GM12865 (cell line): ENCODE data around the gene RANBP1.

Experiments
- DNase-seq: peaks from one replicate; pipeline ENCODE4 v3.0.0; 2010; ENCODE audit warnings: low read depth
- H3K4me3 ChIP-seq: 2 replicates; pipeline ENCODE4 v1.5.1; 2011; ENCODE audit warnings: mild to moderate bottlenecking, low read depth, low read length, control low read depth
- CTCF ChIP-seq: IDR thresholded peaks from 2 replicates; pipeline ENCODE4 v1.5.1; 2011; ENCODE audit warnings: low read length, control low read depth, low read depth, inconsistent platforms; ENCODE audit not compliant: insufficient read depth; ENCODE audit errors: missing control alignments

Gene RANBP1

GRCh38 chr22:20109411-20110358 lies 6.2 kb upstream of the RANBP1 start:
- H3K4me3 ChIP-seq: no peak overlapping the region
- no peak for TF ChIP-seq CTCF
- no peak for DNase-seq

- H3K4me3 ChIP-seq: no peak overlapping the region
- no peak for DNase-seq
- no peak for TF ChIP-seq CTCF
Measured at GRCh38 chr22:20110359-20110985, 5.4 kb upstream of the RANBP1 start.

- peak; percentile 62 for DNase-seq
- H3K4me3 ChIP-seq: no peak overlapping the region
- TF ChIP-seq CTCF: peak; percentile 45
Measured at GRCh38 chr22:20111045-20111688, 4.7 kb upstream of the RANBP1 start.

GRCh38 chr22:20111689-20112622 lies 3.9 kb upstream of the RANBP1 start:
- no peak for TF ChIP-seq CTCF
- H3K4me3 ChIP-seq: no peak overlapping the region

GRCh38 chr22:20112623-20113511 lies 3.0 kb upstream of the RANBP1 start:
- H3K4me3 ChIP-seq: no peak overlapping the region
- TF ChIP-seq CTCF: no peak
- no peak for DNase-seq

More at GRCh38 chr22:20111689-20112622, 3.9 kb upstream of the RANBP1 start:
- no peak for DNase-seq
